Endothelial cell (in vitro differentiated cells): ENCODE measurements around the gene TSHZ2. TPM values are rescaled to one million over a fixed set of nuclear protein-coding genes. Genes with fewer than 3 reads are reported as not detected.

Experiments
- DNase-seq: peaks from one replicate; pipeline ENCODE4 v3.0.0; 2021; ENCODE audit warnings: low spot score
- H3K27ac Mint-ChIP-seq: one replicate; pipeline ENCODE4 v1.8.0; 2021; ENCODE audit warnings: mixed read lengths, inconsistent platforms; ENCODE audit not compliant: unreplicated experiment
- H3K27me3 Mint-ChIP-seq: one replicate; pipeline ENCODE4 v1.8.0; 2021; ENCODE audit warnings: mild to moderate bottlenecking, moderate library complexity, mixed read lengths, inconsistent platforms; ENCODE audit not compliant: unreplicated experiment
- H3K36me3 Mint-ChIP-seq: one replicate; pipeline ENCODE4 v1.8.0; 2021; ENCODE audit warnings: mild to moderate bottlenecking, low read depth, mixed read lengths, inconsistent platforms; ENCODE audit not compliant: unreplicated experiment
- H3K4me1 Mint-ChIP-seq: one replicate; pipeline ENCODE4 v1.8.0; 2021; ENCODE audit warnings: mild to moderate bottlenecking, mixed read lengths, inconsistent platforms; ENCODE audit not compliant: unreplicated experiment
- H3K4me3 Mint-ChIP-seq: one replicate; pipeline ENCODE4 v1.8.0; 2021; ENCODE audit warnings: mild to moderate bottlenecking, mixed read lengths, inconsistent platforms; ENCODE audit not compliant: unreplicated experiment
- H3K9me3 Mint-ChIP-seq: one replicate; pipeline ENCODE4 v1.8.0; 2021; ENCODE audit warnings: mixed read lengths, inconsistent platforms; ENCODE audit not compliant: unreplicated experiment
- CTCF ChIP-seq: fragments of 200-600 bp; sonication (generic); IDR thresholded peaks from one replicate; pipeline ENCODE4 v1.5.0; 2021; ENCODE audit warnings: antibody characterized with exemption; ENCODE audit not compliant: unreplicated experiment
- total RNA-seq: library from RNA; stranded (reverse); fragmentation: NEBNext Ultra II Directional; extraction: Animal tissue kit (Norgen Biotek cat#: 25700); gene quantifications from one replicate; pipeline ENCODE4 v1.2.1, GENCODE V29; 2021; ENCODE audit not compliant: unreplicated experiment

The TSHZ2 gene
- total RNA-seq, 1 donor from 2014 or later = 2.3 TPM

DNA sequence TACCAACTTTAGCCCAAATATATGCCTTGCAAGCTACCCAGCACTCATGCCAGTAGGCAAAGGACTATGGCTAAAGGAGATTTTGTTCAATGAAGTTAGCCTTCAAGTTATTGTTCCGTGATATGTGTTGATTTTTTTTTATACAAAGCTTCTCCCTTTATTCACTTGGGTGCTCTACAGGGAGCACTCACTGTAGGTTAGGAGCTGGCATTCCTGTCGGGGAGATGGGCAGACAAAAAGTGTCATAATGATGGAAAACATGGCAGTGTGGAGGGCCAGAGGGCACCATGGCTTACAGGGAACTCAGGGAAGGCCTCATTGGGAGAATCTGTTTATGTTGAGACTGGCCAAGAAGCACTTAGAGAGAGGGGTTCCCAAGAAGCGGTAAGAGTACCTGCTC lies 292.4 kb downstream of the TSHZ2 start:
- no peaks in the 10 kb centered on the region for H3K9me3 Mint-ChIP-seq
- no peaks in the 10 kb centered on the region for H3K4me1 Mint-ChIP-seq
- no peaks in the 10 kb centered on the region for H3K36me3 Mint-ChIP-seq

GRCh38 chr20:53265304-53265875 lies 293.2 kb downstream of the TSHZ2 start:
- TF ChIP-seq CTCF = no peak
- H3K4me1 Mint-ChIP-seq = no peaks in the 10 kb centered on the region
- no peak overlapping the region for H3K27ac Mint-ChIP-seq
- no peak for DNase-seq
- H3K36me3 Mint-ChIP-seq = no peaks in the 10 kb centered on the region
- no peak overlapping the region for H3K4me3 Mint-ChIP-seq
- H3K9me3 Mint-ChIP-seq = no peaks in the 10 kb centered on the region
- peaks cover 5% of the 10 kb centered on the region for H3K27me3 Mint-ChIP-seq

More for the DNA sequence above, 292.4 kb downstream of the TSHZ2 start:
- Mint-ChIP-seq H3K27me3 (peaks cover 5% of the 10 kb centered on the region), H3K4me3 (no peak overlapping the region), H3K27ac (no peak overlapping the region)
- DNase-seq = no peak
- TF ChIP-seq CTCF = no peak

GRCh38 chr20:53269380-53269779 lies 297.2 kb downstream of the TSHZ2 start:
- Mint-ChIP-seq H3K9me3 (no peaks in the 10 kb centered on the region), H3K27ac (no peak overlapping the region), H3K27me3 (peaks cover 5% of the 10 kb centered on the region), H3K4me1 (peaks cover 8% of the 10 kb centered on the region), H3K36me3 (no peaks in the 10 kb centered on the region), H3K4me3 (no peak overlapping the region)
- no peak for DNase-seq
- no peak for TF ChIP-seq CTCF

DNA sequence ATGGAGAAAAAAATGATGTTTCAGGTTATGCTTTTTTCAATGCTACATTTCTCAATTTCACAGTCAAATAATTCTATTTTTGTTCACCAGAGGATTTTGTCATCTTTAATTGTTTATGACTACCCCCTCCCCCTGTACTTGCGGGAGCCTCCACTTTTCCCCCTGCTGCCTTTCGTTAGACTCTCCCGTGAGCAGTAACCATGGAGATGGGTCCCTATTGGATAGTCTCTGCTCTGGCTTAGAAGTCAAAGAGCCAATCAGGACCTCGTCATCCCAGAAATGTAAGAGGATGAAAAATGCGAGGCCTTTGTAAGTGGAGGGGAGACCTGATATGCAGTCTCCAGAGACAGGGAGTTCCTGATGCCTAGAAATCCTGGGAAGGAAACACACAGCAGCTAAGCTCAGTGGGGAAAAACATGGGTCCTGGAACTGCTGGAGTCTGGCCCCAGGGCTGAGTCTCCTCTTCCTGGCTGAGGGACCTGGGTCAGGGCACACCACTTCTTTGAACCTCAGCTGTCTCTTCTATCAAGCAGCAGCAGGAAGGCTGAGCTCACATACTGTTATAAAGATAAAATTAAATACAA lies 298.7 kb downstream of the TSHZ2 start:
- H3K4me3 Mint-ChIP-seq = no peak overlapping the region
- no peaks in the 10 kb centered on the region for H3K36me3 Mint-ChIP-seq
- H3K27me3 Mint-ChIP-seq = peaks cover 3% of the 10 kb centered on the region
- no peak for TF ChIP-seq CTCF
- H3K9me3 Mint-ChIP-seq = no peaks in the 10 kb centered on the region
- H3K4me1 Mint-ChIP-seq = peaks cover 8% of the 10 kb centered on the region
- H3K27ac Mint-ChIP-seq = no peak overlapping the region
- no peak for DNase-seq

DNA sequence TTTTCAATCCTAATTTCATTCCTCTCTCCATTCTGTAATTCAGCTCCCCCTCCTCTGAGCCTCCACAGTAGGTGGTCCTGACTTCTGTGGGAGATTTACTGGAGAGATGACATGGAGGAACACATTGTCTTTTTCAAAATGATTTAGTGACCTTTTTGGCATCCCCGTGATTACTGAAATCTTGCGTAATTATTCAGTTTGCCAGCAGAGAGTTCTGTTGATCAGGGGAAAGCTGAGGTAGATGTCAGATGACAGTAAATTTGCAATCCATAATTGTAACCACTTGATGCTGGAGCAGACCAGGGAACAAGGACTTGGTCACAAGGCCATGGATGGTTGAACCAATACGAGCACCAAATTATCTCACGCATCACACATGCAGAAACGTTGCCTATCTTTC lies 302.2 kb downstream of the TSHZ2 start:
- H3K4me1 Mint-ChIP-seq = peaks cover 8% of the 10 kb centered on the region
- no peak overlapping the region for H3K4me3 Mint-ChIP-seq
- no peak for TF ChIP-seq CTCF

More for the DNA sequence above, 302.2 kb downstream of the TSHZ2 start:
- Mint-ChIP-seq H3K36me3 (no peaks in the 10 kb centered on the region), H3K9me3 (no peaks in the 10 kb centered on the region), H3K27ac (no peak overlapping the region), H3K27me3 (peaks cover 4% of the 10 kb centered on the region)
- no peak for DNase-seq
